Panc1 (cell line): ENCODE data around the gene SFT2D2. TPM values are rescaled to one million over a fixed set of nuclear protein-coding genes. Genes with fewer than 3 reads are reported as not detected.

ENCODE experiments used
- ATAC-seq: fragments of 200-7000 bp; cut with Tn5 transposase; 2 replicates; pipeline ENCODE4 v1.9.1; 2020; ENCODE audit warnings: mild to moderate bottlenecking, moderate library complexity
- BruUV-seq: library from RNA; stranded (reverse); fragments of 400-500 nt; replicated peaks from 2 replicates; lab custom pipeline; 2021; lab: Mats Ljungman, UMichigan
- CTCF ChIA-PET: fragments of 300-600 bp; sonication (Branson Sonifier 250); formaldehyde crosslinking; loops from one replicate; lab custom pipeline; 2022; ENCODE audit warnings: antibody characterized with exemption; lab: Charles Lee
- POLR2A ChIA-PET: fragments of 300-600 bp; sonication (Branson Sonifier 250); formaldehyde crosslinking; loops from one replicate; lab custom pipeline; 2022; ENCODE audit warnings: antibody characterized with exemption; lab: Charles Lee
- DNase-seq: peaks from one replicate; pipeline ENCODE4 v3.0.0-alpha.2; 2010; ENCODE audit warnings: low read depth, low spot score
- H3K27ac ChIP-seq: 2 replicates; pipeline ENCODE4 v1.5.1; 2011; ENCODE audit warnings: mild to moderate bottlenecking, low read length, inconsistent platforms
- H3K27me3 ChIP-seq: fragments of 200-500 bp; sonication (Bioruptor generic); 2 replicates; pipeline ENCODE4 v1.6.0; 2014; ENCODE audit warnings: low read length, inconsistent platforms; ENCODE audit not compliant: control insufficient read depth, insufficient read depth
- H3K36me3 ChIP-seq: fragments of 200-500 bp; sonication (Bioruptor generic); 2 replicates; pipeline ENCODE4 v1.5.1; 2014; ENCODE audit warnings: inconsistent platforms, mild to moderate bottlenecking, low read length, moderate library complexity; ENCODE audit not compliant: control insufficient read depth, insufficient read depth
- H3K4me1 ChIP-seq: 2 replicates; pipeline ENCODE4 v1.5.1; 2011; ENCODE audit warnings: inconsistent platforms, mild to moderate bottlenecking, low read length, moderate library complexity; ENCODE audit not compliant: control insufficient read depth, insufficient read depth
- H3K4me3 ChIP-seq, 2 experiments: 2 replicates each; pipeline ENCODE4 v1.5.1; 2011 to 2012; ENCODE audit warnings: low read depth in 2 of 2, low read length in 2 of 2, mild to moderate bottlenecking in 2 of 2, inconsistent platforms in 1 of 2, moderate library complexity in 1 of 2
- H3K9me3 ChIP-seq: fragments of 200-500 bp; sonication (Bioruptor generic); 2 replicates; pipeline ENCODE4 v1.5.1; 2014; ENCODE audit warnings: low read depth, mild to moderate bottlenecking, inconsistent platforms, low read length, moderate library complexity; ENCODE audit not compliant: control insufficient read depth, insufficient read depth
- CTCF ChIP-seq: fragments of 450-650 bp; IDR thresholded peaks from 2 replicates; pipeline ENCODE4 v1.5.1; 2017; ENCODE audit warnings: mild to moderate bottlenecking
- POLR2AphosphoS5 ChIP-seq: IDR thresholded peaks from 2 replicates; pipeline ENCODE4 v1.6.1; 2012; ENCODE audit warnings: mild to moderate bottlenecking, low read depth, low read length, moderate library complexity
- REST ChIP-seq, 2 experiments: IDR thresholded peaks; 2 replicates each; pipeline ENCODE4 v1.6.1; 2011 to 2012; ENCODE audit warnings: low read depth in 2 of 2, control low read depth in 1 of 2, low read length in 1 of 2, mild to moderate bottlenecking in 1 of 2, moderate library complexity in 1 of 2; ENCODE audit not compliant: insufficient read depth in 1 of 2
- SIN3A ChIP-seq: IDR thresholded peaks from 2 replicates; pipeline ENCODE4 v1.6.1; 2012; ENCODE audit warnings: low read depth, mild to moderate bottlenecking, low read length, moderate library complexity, borderline replicate concordance; ENCODE audit not compliant: insufficient read depth
- TCF7L2 ChIP-seq: IDR thresholded peaks from 2 replicates; pipeline ENCODE4 v1.6.1; 2011; ENCODE audit warnings: mild to moderate bottlenecking, low read depth, low read length, inconsistent platforms
- in situ Hi-C: cut with HindIII; loops from 2 replicates; pipeline ENCODE4 v1.10.0; 2016; ENCODE audit warnings: low sequenced_read_pairs, low pct_unique_long_range_greater_than_20kb
- intact Hi-C: fragments of 100-400 bp; cut with micrococcal nuclease; formaldehyde crosslinking; loops from one replicate; pipeline ENCODE4 v1.10.0; 2022; ENCODE audit not compliant: unreplicated experiment
- total RNA-seq: library from RNA; stranded (reverse); gene quantifications from one replicate; pipeline ENCODE4 v1.2.1, GENCODE V29; 2021; ENCODE audit not compliant: unreplicated experiment

SFT2D2 gene
- total RNA-seq, 1 experiment from 2014 or later: 68.1 TPM

- Histone ChIP-seq H3K27ac (no peak overlapping the region), H3K36me3 (peaks cover 4% of the 10 kb centered on the region), H3K27me3 (no peaks in the 10 kb centered on the region), H3K9me3 (no peaks in the 10 kb centered on the region), H3K4me1 (no peaks in the 10 kb centered on the region), H3K4me3 (no peak overlapping the region)
- TSS peak; percentile 49 for BruUV-seq
- ChIA-PET CTCF (no interaction called here), POLR2A (no interaction called here)
- ATAC-seq (no peak), DNase-seq (no peak)
- in situ Hi-C loops: no loop called here
- no peak for TF ChIP-seq TCF7L2
- no peak for TF ChIP-seq SIN3A
- TF ChIP-seq CTCF: no peak
- TF ChIP-seq POLR2AphosphoS5: no peak
- TF ChIP-seq REST (IDR thresholded peaks at IDR 0.05; ENCODE audit: insufficient read depth in 1 of 2, low read depth in 2 of 2, low read length in 1 of 2): no peak
- intact Hi-C loops: no loop called here
These were observed 19.2 kb downstream of the SFT2D2 start for GRCh38 chr1:168245042-168245441.

- BruUV-seq: no TSS peak
- Histone ChIP-seq H3K36me3 (peaks cover 4% of the 10 kb centered on the region), H3K27ac (no peak overlapping the region), H3K4me3 (no peak overlapping the region), H3K9me3 (no peaks in the 10 kb centered on the region), H3K4me1 (no peaks in the 10 kb centered on the region), H3K27me3 (no peaks in the 10 kb centered on the region)
- TF ChIP-seq TCF7L2 (no peak), POLR2AphosphoS5 (no peak), SIN3A (no peak), REST (IDR thresholded peaks at IDR 0.05; ENCODE audit: insufficient read depth in 1 of 2, low read depth in 2 of 2, low read length in 1 of 2) (no peak), CTCF (no peak)
- ChIA-PET CTCF (no interaction called here), POLR2A (no interaction called here)
- ATAC-seq (no peak), DNase-seq (no peak)
- intact Hi-C loops (no loop called here), in situ Hi-C loops (no loop called here)
These were observed 20.7 kb downstream of the SFT2D2 start for GRCh38 chr1:168246506-168246905.
